PC-3 (cell line): ENCODE measurements around the gene CFAP299. TPM values are rescaled to one million over a fixed set of nuclear protein-coding genes. Genes with fewer than 3 reads are reported as not detected.

Experiments used
- ATAC-seq: fragments of 200-7000 bp; cut with Tn5 transposase; 2 replicates; pipeline ENCODE4 v1.9.1; 2020; ENCODE audit warnings: mild to moderate bottlenecking, moderate library complexity
- BruUV-seq: library from RNA; stranded (reverse); fragments of 400-500 nt; replicated peaks from 2 replicates; lab custom pipeline; 2021; lab: Mats Ljungman, UMichigan
- CTCF ChIA-PET: fragments of 300-600 bp; sonication (Branson Sonifier 250); formaldehyde crosslinking; loops from one replicate; lab custom pipeline; 2022; ENCODE audit warnings: antibody characterized with exemption; lab: Charles Lee
- POLR2A ChIA-PET: fragments of 300-600 bp; sonication (Branson Sonifier 250); formaldehyde crosslinking; loops from one replicate; lab custom pipeline; 2022; ENCODE audit warnings: antibody characterized with exemption; ENCODE audit not compliant: unreplicated experiment; lab: Charles Lee
- DNase-seq: peaks from one replicate; pipeline ENCODE4 v3.0.0-alpha.2; 2015
- H2AFZ ChIP-seq: fragments of 300-600 bp; sonication (generic); 2 replicates; pipeline ENCODE4 v1.6.0; 2016; ENCODE audit warnings: antibody characterized with exemption, low read length
- H3F3A ChIP-seq: fragments of 300-600 bp; sonication (generic); one replicate; pipeline ENCODE4 v1.6.0; 2017; ENCODE audit warnings: antibody characterized with exemption, low read length, control low read depth, mild to moderate bottlenecking; ENCODE audit not compliant: unreplicated experiment
- H3K27ac ChIP-seq: fragments of 300-600 bp; sonication (generic); 2 replicates; pipeline ENCODE4 v1.5.1; 2016; ENCODE audit warnings: mild to moderate bottlenecking, low read length
- H3K27me3 ChIP-seq: fragments of 300-600 bp; sonication (generic); 2 replicates; pipeline ENCODE4 v1.6.1; 2016; ENCODE audit warnings: low read length, mixed read lengths
- H3K36me3 ChIP-seq: fragments of 300-600 bp; sonication (generic); 2 replicates; pipeline ENCODE4 v1.6.1; 2016; ENCODE audit warnings: low read depth, mixed run types, low read length, mixed read lengths
- H3K4me1 ChIP-seq: fragments of 300-600 bp; sonication (generic); 2 replicates; pipeline ENCODE4 v1.5.1; 2016; ENCODE audit warnings: low read length; ENCODE audit not compliant: insufficient read depth
- H3K4me2 ChIP-seq: fragments of 300-600 bp; sonication (generic); 2 replicates; pipeline ENCODE4 v1.6.0; 2016; ENCODE audit warnings: low read length
- H3K4me3 ChIP-seq: fragments of 300-600 bp; sonication (generic); 2 replicates; pipeline ENCODE4 v1.5.1; 2016; ENCODE audit warnings: mild to moderate bottlenecking, low read length, mixed read lengths
- H3K79me2 ChIP-seq: fragments of 300-600 bp; sonication (generic); 2 replicates; pipeline ENCODE4 v1.6.1; 2017; ENCODE audit warnings: low read length, mixed read lengths
- H3K9ac ChIP-seq: fragments of 300-600 bp; sonication (generic); 2 replicates; pipeline ENCODE4 v1.6.0; 2016; ENCODE audit warnings: mild to moderate bottlenecking, low read length
- H3K9me2 ChIP-seq: fragments of 300-600 bp; sonication (generic); replicated peaks from 2 replicates; pipeline ENCODE4 v1.6.1; 2016; ENCODE audit warnings: mixed run types, low read length, mixed read lengths
- H3K9me3 ChIP-seq: fragments of 300-600 bp; sonication (generic); 2 replicates; pipeline ENCODE4 v1.6.1; 2016; ENCODE audit warnings: low read length, mixed read lengths
- H4K20me1 ChIP-seq: fragments of 300-600 bp; sonication (generic); 2 replicates; pipeline ENCODE4 v1.6.1; 2016; ENCODE audit warnings: low read length, mixed read lengths
- CTCF ChIP-seq: fragments of 300-600 bp; sonication (generic); conservative IDR thresholded peaks from 2 replicates; pipeline ENCODE4 v1.5.1; 2017; ENCODE audit warnings: antibody characterized with exemption, low read depth, mild to moderate bottlenecking, low read length
- EZH2 ChIP-seq: fragments of 300-600 bp; sonication (generic); IDR thresholded peaks from one replicate; pipeline ENCODE4 v1.6.1; 2017; ENCODE audit warnings: antibody characterized with exemption, mild to moderate bottlenecking, low read length; ENCODE audit not compliant: unreplicated experiment
- EZH2phosphoT487 ChIP-seq: fragments of 300-600 bp; sonication (generic); IDR thresholded peaks from 2 replicates; pipeline ENCODE4 v1.6.1; 2018; ENCODE audit warnings: mild to moderate bottlenecking, antibody characterized with exemption, low read length, borderline replicate concordance
- intact Hi-C: fragments of 100-400 bp; cut with micrococcal nuclease; formaldehyde crosslinking; loops from 2 replicates; pipeline ENCODE4 v1.9.0; 2023
- total RNA-seq: library from RNA; depleted of rRNA; stranded (reverse); fragments of >200 nt; gene quantifications from 2 replicates; pipeline ENCODE4 v1.2.3, GENCODE V29; 2014

The CFAP299 gene
- total RNA-seq, 1 experiment from 2014 or later, result not detected

- Histone ChIP-seq H2AFZ (no peak overlapping the region), H3K36me3 (no peaks in the 10 kb centered on the region; the same call in 1 of the 2 replicates), H3K4me3 (no peak overlapping the region), H3K9me3 (peaks cover 4% of the 10 kb centered on the region; the same call in 1 of the 2 replicates), H3K9ac (no peak overlapping the region), H3F3A (no peaks in the 10 kb centered on the region), H3K4me1 (peaks cover 11% of the 10 kb centered on the region; the same call in 1 of the 2 replicates), H4K20me1 (no peaks in the 10 kb centered on the region), H3K79me2 (no peaks in the 10 kb centered on the region), H3K27ac (no peak overlapping the region), H3K27me3 (no peaks in the 10 kb centered on the region), H3K4me2 (no peak overlapping the region), H3K9me2 (no peaks in the 10 kb centered on the region)
- POLR2A ChIA-PET, result no interaction called here
- ATAC-seq (no peak), DNase-seq (no peak)
- CTCF ChIA-PET, result no interaction called here
- intact Hi-C loops, result no loop called here
- TF ChIP-seq CTCF (no peak), EZH2phosphoT487 (no peak), EZH2 (no peak)
- no TSS peak for BruUV-seq
Measured at GRCh38 chr4:80371046-80371445, 35.5 kb downstream of the CFAP299 start.

- no TSS peak for BruUV-seq
- H3K27me3 ChIP-seq, result no peaks in the 10 kb centered on the region
- intact Hi-C loops, result no loop called here
- H3K27ac ChIP-seq, result no peak overlapping the region
- no peaks in the 10 kb centered on the region for H3F3A ChIP-seq
- H3K9me2 ChIP-seq, result no peaks in the 10 kb centered on the region
- ChIA-PET POLR2A (no interaction called here), CTCF (no interaction called here)
- H3K4me1 ChIP-seq, result no peaks in the 10 kb centered on the region
- no peak overlapping the region for H3K4me2 ChIP-seq
- no peak overlapping the region for H3K4me3 ChIP-seq
- DNase-seq (no peak), ATAC-seq (no peak)
- no peaks in the 10 kb centered on the region for H3K79me2 ChIP-seq
- H3K36me3 ChIP-seq, result no peaks in the 10 kb centered on the region; the same call in 1 of the 2 replicates
- H4K20me1 ChIP-seq, result no peaks in the 10 kb centered on the region
- H2AFZ ChIP-seq, result no peak overlapping the region
- H3K9ac ChIP-seq, result no peak overlapping the region
- TF ChIP-seq EZH2phosphoT487, result no peak
- TF ChIP-seq CTCF, result no peak
- no peak for TF ChIP-seq EZH2
- H3K9me3 ChIP-seq, result peaks cover 4% of the 10 kb centered on the region; the same call in 1 of the 2 replicates
Measured at GRCh38 chr4:80374180-80374579, 38.6 kb downstream of the CFAP299 start.

- DNase-seq, result no peak
- CTCF ChIA-PET, result no interaction called here
- no peaks in the 10 kb centered on the region for H4K20me1 ChIP-seq
- intact Hi-C loops, result no loop called here
- no peaks in the 10 kb centered on the region for H3K9me3 ChIP-seq
- no TSS peak for BruUV-seq
- no peaks in the 10 kb centered on the region for H3K27me3 ChIP-seq
- POLR2A ChIA-PET, result no interaction called here
- no peak overlapping the region for H3K9ac ChIP-seq
- H3K27ac ChIP-seq, result no peak overlapping the region
- H3F3A ChIP-seq, result no peaks in the 10 kb centered on the region
- H3K4me2 ChIP-seq, result no peak overlapping the region
- ATAC-seq, result no peak
- no peaks in the 10 kb centered on the region for H3K9me2 ChIP-seq
- TF ChIP-seq CTCF, result no peak
- no peak for TF ChIP-seq EZH2
- no peak for TF ChIP-seq EZH2phosphoT487
- no peaks in the 10 kb centered on the region for H3K36me3 ChIP-seq
- no peak overlapping the region for H3K4me3 ChIP-seq
- H3K4me1 ChIP-seq, result no peaks in the 10 kb centered on the region
- H2AFZ ChIP-seq, result no peak overlapping the region
- no peaks in the 10 kb centered on the region for H3K79me2 ChIP-seq
Measured at GRCh38 chr4:80382090-80382832, 46.7 kb downstream of the CFAP299 start.
